SK-N-SH (cell line): ENCODE results near the gene FNTB.

Experiments used
- CHD2 ChIP-seq: fragments of 150-350 bp; IDR thresholded peaks from 2 replicates; pipeline ENCODE4 v1.6.1; 2018; ENCODE audit warnings: low read length; ENCODE audit not compliant: partially characterized antibody
- CTCF ChIP-seq: fragments of 200-600 bp; sonication (generic); IDR thresholded peaks from 2 replicates; pipeline ENCODE4 v1.6.1; 2017; ENCODE audit warnings: antibody characterized with exemption, mild to moderate bottlenecking, moderate library complexity
- MXI1 ChIP-seq: IDR thresholded peaks from 2 replicates; pipeline ENCODE4 v1.6.1; 2012; ENCODE audit warnings: mild to moderate bottlenecking, low read depth, low read length, improper control_type of control experiment
- RAD21 ChIP-seq: IDR thresholded peaks from 2 replicates; pipeline ENCODE4 v1.6.1; 2012; ENCODE audit warnings: mild to moderate bottlenecking, low read length

- TF ChIP-seq CTCF (no peak), CHD2 (no peak), RAD21 (no peak), MXI1 (no peak)
Observed at GRCh38 chr14:65106736-65107135, 120.0 kb downstream of the FNTB start.
